ENCODE measurements around the gene LYSET. TPM values are rescaled to one million over a fixed set of nuclear protein-coding genes. Genes with fewer than 3 reads are reported as not detected.

The LYSET gene, protein sequence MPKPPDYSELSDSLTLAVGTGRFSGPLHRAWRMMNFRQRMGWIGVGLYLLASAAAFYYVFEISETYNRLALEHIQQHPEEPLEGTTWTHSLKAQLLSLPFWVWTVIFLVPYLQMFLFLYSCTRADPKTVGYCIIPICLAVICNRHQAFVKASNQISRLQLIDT
- total RNA-seq = 10 to 100 TPM; 25.0 to 27.9 TPM
- polyA plus RNA-seq (2013, experiment 1 of 2) = 37.2 TPM
- 27.9 TPM for polyA plus RNA-seq (2013, experiment 2 of 2)
- long read RNA-seq, experiment 1, transcript TMEM251-202 (2 exons, 1,303 nt) = minor isoform, 8 of 18 reads
- long read RNA-seq, experiment 1, transcript TMEM251-201 (2 exons, 909 nt) = major isoform, 10 of 18 reads
- long read RNA-seq, experiment 1, partial matches to known transcripts = 0 of 18 reads
- long read RNA-seq, experiment 1, other reads (novel, unspliced or antisense) = 0 of 18 reads
- long read RNA-seq, experiment 2, transcript TMEM251-202 (2 exons, 1,303 nt) = major isoform, 13 of 27 reads
- long read RNA-seq, experiment 2, transcript TMEM251-201 (2 exons, 909 nt) = minor isoform, 12 of 27 reads
- long read RNA-seq, experiment 2, partial matches to known transcripts = 2 of 27 reads
- long read RNA-seq, experiment 2, other reads (novel, unspliced or antisense) = 0 of 27 reads
- long read RNA-seq, experiment 3, transcript TMEM251-201 (2 exons, 909 nt) = major isoform, 8 of 8 reads
- long read RNA-seq, experiment 3, partial matches to known transcripts = 0 of 8 reads
- long read RNA-seq, experiment 3, other reads (novel, unspliced or antisense) = 0 of 8 reads
- long read RNA-seq, experiment 4, transcript TMEM251-201 (2 exons, 909 nt) = major isoform, 43 of 49 reads
- long read RNA-seq, experiment 4, partial matches to known transcripts = 6 of 49 reads
- long read RNA-seq, experiment 4, other reads (novel, unspliced or antisense) = 0 of 49 reads

GRCh38 chr14:93184391-93185348 is at the start of gene LYSET, which contains the start of gene MOAP1:
Gene LYSET (plus strand): TSS chr14:93185317. CDS start chr14:93185406, 89 bp downstream.
Gene MOAP1 (minus strand): TSS chr14:93184897. CDS start chr14:93184242, 655 bp downstream.
- peak; percentile 96 for DNase-seq
- Mint-ChIP-seq H3K36me3 (ENCODE audit: low read depth) (peaks cover 19% of the 10 kb centered on the region), H3K27me3 (ENCODE audit: insufficient read depth) (no peaks in the 10 kb centered on the region), H3K4me3 (peak within 1 kb of the TSS; percentile 92), H3K27ac (peak within 1 kb of the TSS; percentile 94), H3K9me3 (no peaks in the 10 kb centered on the region), H3K4me1 (peaks cover 9% of the 10 kb centered on the region)
- WGBS, 2 experiments (ENCODE audit: insufficient coverage in 1 of 2, insufficient read length in 1 of 2) = 0 to 1% methylated on average over 30 to 124 of the region's 124 CpGs
- peaks cover 42% of the 10 kb centered on the region for H3K36me3 ChIP-seq (ENCODE audit: control insufficient read depth, insufficient read depth, low read length)
- peak within 1 kb of the TSS; percentile 98 for H3K4me3 ChIP-seq (ENCODE audit: low read length)
- H3K9ac ChIP-seq (ENCODE audit: extremely low read depth, low read length, poor library complexity, severe bottlenecking) = peak within 1 kb of the TSS; percentile 83
- peak; percentile 68 for TF ChIP-seq CTCF (conservative IDR thresholded peaks at IDR 0.05)
- peak within 1 kb of the TSS; percentile 82 for H3K27ac ChIP-seq (ENCODE audit: low read depth, low read length)
- no peaks in the 10 kb centered on the region for H3K27me3 ChIP-seq (ENCODE audit: control insufficient read depth, insufficient read depth, low read length, poor library complexity, severe bottlenecking)
- H3K4me1 ChIP-seq (ENCODE audit: control insufficient read depth, insufficient read depth, low read length) = peaks cover 2% of the 10 kb centered on the region
- H3K9me3 ChIP-seq (ENCODE audit: control insufficient read depth, low read length) = no peaks in the 10 kb centered on the region

GRCh38 chr14:93135399-93135798 is 49.7 kb upstream of the LYSET start:
- Histone ChIP-seq H3K4me3 (ENCODE audit: low read length) (no peak overlapping the region), H3K27me3 (ENCODE audit: control insufficient read depth, insufficient read depth, low read length, poor library complexity, severe bottlenecking) (no peaks in the 10 kb centered on the region), H3K4me1 (ENCODE audit: control insufficient read depth, insufficient read depth, low read length) (no peaks in the 10 kb centered on the region), H3K36me3 (ENCODE audit: control insufficient read depth, insufficient read depth, low read length) (no peaks in the 10 kb centered on the region), H3K9ac (ENCODE audit: extremely low read depth, low read length, poor library complexity, severe bottlenecking) (no peak overlapping the region), H3K27ac (ENCODE audit: low read depth, low read length) (no peak overlapping the region), H3K9me3 (ENCODE audit: control insufficient read depth, low read length) (no peaks in the 10 kb centered on the region)
- Mint-ChIP-seq H3K9me3 (no peaks in the 10 kb centered on the region), H3K36me3 (ENCODE audit: low read depth) (no peaks in the 10 kb centered on the region), H3K27me3 (ENCODE audit: insufficient read depth) (peaks cover 2% of the 10 kb centered on the region), H3K4me3 (no peak overlapping the region), H3K4me1 (peaks cover 5% of the 10 kb centered on the region), H3K27ac (no peak overlapping the region)
- 80 to 90% methylated on average over 1 to 5 of the region's 5 CpGs for WGBS, 2 experiments (ENCODE audit: insufficient coverage in 1 of 2, insufficient read length in 1 of 2)
- DNase-seq = no peak
- no peak for TF ChIP-seq CTCF (conservative IDR thresholded peaks at IDR 0.05)
